ENCODE measurements around the gene UVRAG.
"Not testable (repeated sequence)": the region's sequence is repeated elsewhere in the genome, so short reads cannot be mapped to it uniquely, and the experiment has no call there.

UVRAG gene

GRCh38 chr11:75969626-75970308, 154.8 kb downstream of the UVRAG start:
- no peak for DNase-seq

- not testable (repeated sequence) for DNase-seq
Measured at GRCh38 chr11:75973710-75974109, 158.7 kb downstream of the UVRAG start.

GRCh38 chr11:75979075-75979474, 164.1 kb downstream of the UVRAG start:
- not testable (repeated sequence) for DNase-seq

GRCh38 chr11:75979479-75980027, 164.5 kb downstream of the UVRAG start:
- not testable (repeated sequence) for DNase-seq

- DNase-seq: no peak
Measured at GRCh38 chr11:75980031-75980430, 165.0 kb downstream of the UVRAG start.

GRCh38 chr11:75981546-75981945, 166.5 kb downstream of the UVRAG start:
- DNase-seq: no peak

GRCh38 chr11:75982309-75982708, 167.3 kb downstream of the UVRAG start:
- DNase-seq: no peak

GRCh38 chr11:75986966-75987365, 172.0 kb downstream of the UVRAG start:
- no peak for DNase-seq

GRCh38 chr11:75993126-75993525, 178.1 kb downstream of the UVRAG start:
- no peak for DNase-seq

GRCh38 chr11:75994616-75995015, 179.6 kb downstream of the UVRAG start:
- DNase-seq: no peak

- no peak for DNase-seq
Measured at GRCh38 chr11:75996523-75997442, 181.8 kb downstream of the UVRAG start.

- no peak for DNase-seq
Measured at GRCh38 chr11:76004400-76004799, 189.4 kb downstream of the UVRAG start.

GRCh38 chr11:76005756-76006155, 190.7 kb downstream of the UVRAG start:
- DNase-seq: no peak

GRCh38 chr11:76007166-76007565, 192.2 kb downstream of the UVRAG start:
- DNase-seq: no peak

GRCh38 chr11:76008474-76008873, 193.5 kb downstream of the UVRAG start:
- no peak for DNase-seq

GRCh38 chr11:76010051-76010450, 195.0 kb downstream of the UVRAG start:
- DNase-seq: no peak

- no peak for DNase-seq
Measured at GRCh38 chr11:76013526-76013925, 198.5 kb downstream of the UVRAG start.

- no peak for DNase-seq
Measured at GRCh38 chr11:76023236-76024068, 208.4 kb downstream of the UVRAG start.

- DNase-seq: no peak
Measured at GRCh38 chr11:76025068-76025467, 210.1 kb downstream of the UVRAG start.

- DNase-seq: no peak
Measured at GRCh38 chr11:76025817-76026216, 210.8 kb downstream of the UVRAG start.

GRCh38 chr11:76026281-76026680, 211.3 kb downstream of the UVRAG start:
- no peak for DNase-seq

GRCh38 chr11:76026862-76027261, 211.9 kb downstream of the UVRAG start:
- no peak for DNase-seq

- DNase-seq: no peak
Measured at GRCh38 chr11:76030286-76030685, 215.3 kb downstream of the UVRAG start.
